Pons (tissue), 1 donor: ENCODE results near the gene HOOK2.
"Not testable (repeated sequence)": the region's sequence is repeated elsewhere in the genome, so short reads cannot be mapped to it uniquely, and the experiment has no call there.

Experiments used
- DNase-seq: peaks from one replicate; pipeline ENCODE4 v3.0.0-alpha.2; 2016; ENCODE audit warnings: low spot score

Gene HOOK2

GRCh38 chr19:12721656-12722565 lies 53.4 kb downstream of the HOOK2 start:
- peak; percentile 17 for DNase-seq

- DNase-seq, result no peak
Measured at GRCh38 chr19:12720851-12721655, 54.3 kb downstream of the HOOK2 start.

- DNase-seq, result no peak
Measured at GRCh38 chr19:12720296-12720695, 55.1 kb downstream of the HOOK2 start.

- no peak for DNase-seq
Measured at GRCh38 chr19:12715929-12716328, 59.4 kb downstream of the HOOK2 start.

GRCh38 chr19:12715102-12715501 lies 60.2 kb downstream of the HOOK2 start:
- no peak for DNase-seq

GRCh38 chr19:12713304-12713703 lies 62.0 kb downstream of the HOOK2 start:
- DNase-seq, result not testable (repeated sequence)
